Stomach smooth muscle (tissue), 2 donors: Measurements from ENCODE around the gene TPBG.

Source experiments
- H3K27ac ChIP-seq: one replicate; pipeline ENCODE4 v1.7.0; 2013; ENCODE audit warnings: mild to moderate bottlenecking, low read length, inconsistent platforms
- H3K27me3 ChIP-seq, 2 donors: one replicate each; pipeline ENCODE4 v1.7.0; 2013; ENCODE audit warnings: low read length in 2 of 2; ENCODE audit not compliant: insufficient read depth in 2 of 2, control insufficient read depth in 1 of 2
- H3K36me3 ChIP-seq, 2 donors: one replicate each; pipeline ENCODE4 v1.7.0; 2013; ENCODE audit warnings: low read length in 2 of 2; ENCODE audit not compliant: control insufficient read depth in 2 of 2, insufficient read depth in 2 of 2
- H3K4me1 ChIP-seq: one replicate; pipeline ENCODE4 v1.7.0; 2013; ENCODE audit warnings: low read length; ENCODE audit not compliant: control insufficient read depth, insufficient read depth
- H3K4me3 ChIP-seq, 2 donors: one replicate each; pipeline ENCODE4 v1.7.0; 2013; ENCODE audit warnings: low read length in 2 of 2
- H3K9ac ChIP-seq, 2 donors: one replicate each; pipeline ENCODE4 v1.7.0; 2013; ENCODE audit warnings: low read length in 2 of 2, mild to moderate bottlenecking in 1 of 2
- H3K9me3 ChIP-seq, 2 donors: one replicate each; pipeline ENCODE4 v1.7.0; 2013; ENCODE audit warnings: low read length in 2 of 2; ENCODE audit not compliant: control insufficient read depth in 2 of 2
- donor health status: healthy.
- donor health status: Pancreatic carcinoma.

The TPBG gene, protein sequence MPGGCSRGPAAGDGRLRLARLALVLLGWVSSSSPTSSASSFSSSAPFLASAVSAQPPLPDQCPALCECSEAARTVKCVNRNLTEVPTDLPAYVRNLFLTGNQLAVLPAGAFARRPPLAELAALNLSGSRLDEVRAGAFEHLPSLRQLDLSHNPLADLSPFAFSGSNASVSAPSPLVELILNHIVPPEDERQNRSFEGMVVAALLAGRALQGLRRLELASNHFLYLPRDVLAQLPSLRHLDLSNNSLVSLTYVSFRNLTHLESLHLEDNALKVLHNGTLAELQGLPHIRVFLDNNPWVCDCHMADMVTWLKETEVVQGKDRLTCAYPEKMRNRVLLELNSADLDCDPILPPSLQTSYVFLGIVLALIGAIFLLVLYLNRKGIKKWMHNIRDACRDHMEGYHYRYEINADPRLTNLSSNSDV

DNA sequence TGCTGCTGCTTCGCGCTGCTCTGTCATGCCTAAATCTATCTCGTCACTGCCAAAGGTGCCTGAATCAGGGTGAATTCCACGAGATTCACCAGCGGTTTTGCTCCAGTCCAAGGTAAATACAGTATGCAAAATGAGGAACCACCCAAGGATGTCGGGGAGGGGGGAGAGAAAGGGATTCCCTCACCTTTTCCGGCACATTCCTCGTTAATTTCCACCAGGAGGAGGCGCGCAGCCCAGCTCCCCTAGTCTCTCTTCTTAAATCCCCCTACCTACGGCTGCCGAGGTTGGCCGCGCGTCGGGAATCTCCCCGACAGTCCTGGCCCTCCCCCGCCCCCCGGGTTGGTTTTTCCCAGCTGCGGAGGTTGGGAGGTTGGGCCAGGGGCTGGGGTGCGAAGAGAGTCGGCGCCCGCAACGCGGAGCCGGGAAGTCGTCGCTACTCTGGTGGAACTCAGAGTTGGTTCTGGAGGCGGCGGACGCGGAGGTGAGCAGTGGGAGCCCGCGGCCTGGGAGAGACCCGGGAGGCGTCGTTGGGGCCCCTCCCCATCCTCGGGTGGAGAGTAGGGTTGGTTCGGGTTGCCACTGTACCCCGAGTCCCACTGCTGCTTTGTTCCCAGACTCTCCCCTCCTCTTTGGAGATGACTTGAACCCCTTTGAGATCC lies at the start of gene TPBG:
Gene TPBG, plus strand, starts transcription at position 390 of the 659 bp plus-strand sequence. CDS start 1,145 bp downstream, outside the sequence.
- Histone ChIP-seq H3K9ac (peak within 1 kb of the TSS; percentile 31 to 37), H3K27ac (peak within 1 kb of the TSS; percentile 42), H3K4me3 (peak within 1 kb of the TSS; percentile 77 to 79), H3K4me1 (peaks cover 18% of the 10 kb centered on the region), H3K36me3 (no peaks in the 10 kb centered on the region), H3K27me3 (peaks cover 22 to 39% of the 10 kb centered on the region in 2 donors), H3K9me3 (no peaks in the 10 kb centered on the region)

DNA sequence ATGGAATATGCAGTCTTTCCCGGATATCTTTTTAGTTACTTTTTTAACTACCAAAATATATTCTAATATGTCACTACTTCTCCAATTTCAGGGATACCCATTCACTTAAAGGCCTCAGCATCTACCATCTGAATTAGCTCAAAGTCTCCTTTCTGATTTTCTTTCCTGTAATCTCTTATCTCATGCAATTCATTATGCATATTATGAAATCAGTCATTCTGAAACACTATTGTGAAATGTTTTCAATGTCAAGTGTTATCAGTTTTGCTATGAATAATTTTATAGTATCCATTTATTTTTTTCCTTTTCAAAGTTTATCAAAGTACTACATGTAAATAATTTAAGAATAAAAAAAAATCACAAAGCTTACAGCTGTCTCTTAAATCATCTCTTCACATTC lies 41.2 kb upstream of the TPBG start:
- no peak overlapping the region for H3K27ac ChIP-seq
- no peaks in the 10 kb centered on the region for H3K4me1 ChIP-seq
- H3K4me3 ChIP-seq: no peak overlapping the region
- H3K9ac ChIP-seq: no peak overlapping the region
- no peaks in the 10 kb centered on the region for H3K9me3 ChIP-seq
- no peaks in the 10 kb centered on the region for H3K36me3 ChIP-seq
- H3K27me3 ChIP-seq: no peaks in the 10 kb centered on the region

DNA sequence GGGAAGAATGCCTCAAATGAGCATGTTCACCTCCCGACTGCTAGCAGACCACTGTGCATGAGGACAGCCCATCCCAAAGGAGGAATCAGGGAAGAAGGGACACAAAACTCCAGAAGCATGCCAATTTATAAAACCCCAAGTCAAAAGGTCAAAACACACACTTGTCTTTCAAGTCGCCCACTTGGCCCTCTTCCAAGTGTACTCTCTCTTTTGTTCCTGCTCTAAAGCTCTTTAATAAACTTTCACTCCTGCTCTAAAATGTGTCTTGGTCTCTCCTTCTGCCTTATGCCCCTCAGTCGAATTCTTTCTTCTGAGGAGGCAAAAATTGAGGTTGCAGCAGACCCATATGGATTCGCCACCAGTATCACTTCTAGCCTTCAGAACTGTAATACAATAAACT lies 33.9 kb upstream of the TPBG start:
- Histone ChIP-seq H3K27me3 (no peaks in the 10 kb centered on the region), H3K4me3 (no peak overlapping the region), H3K36me3 (no peaks in the 10 kb centered on the region), H3K27ac (no peak overlapping the region), H3K9ac (no peak overlapping the region), H3K4me1 (no peaks in the 10 kb centered on the region), H3K9me3 (no peaks in the 10 kb centered on the region)

DNA sequence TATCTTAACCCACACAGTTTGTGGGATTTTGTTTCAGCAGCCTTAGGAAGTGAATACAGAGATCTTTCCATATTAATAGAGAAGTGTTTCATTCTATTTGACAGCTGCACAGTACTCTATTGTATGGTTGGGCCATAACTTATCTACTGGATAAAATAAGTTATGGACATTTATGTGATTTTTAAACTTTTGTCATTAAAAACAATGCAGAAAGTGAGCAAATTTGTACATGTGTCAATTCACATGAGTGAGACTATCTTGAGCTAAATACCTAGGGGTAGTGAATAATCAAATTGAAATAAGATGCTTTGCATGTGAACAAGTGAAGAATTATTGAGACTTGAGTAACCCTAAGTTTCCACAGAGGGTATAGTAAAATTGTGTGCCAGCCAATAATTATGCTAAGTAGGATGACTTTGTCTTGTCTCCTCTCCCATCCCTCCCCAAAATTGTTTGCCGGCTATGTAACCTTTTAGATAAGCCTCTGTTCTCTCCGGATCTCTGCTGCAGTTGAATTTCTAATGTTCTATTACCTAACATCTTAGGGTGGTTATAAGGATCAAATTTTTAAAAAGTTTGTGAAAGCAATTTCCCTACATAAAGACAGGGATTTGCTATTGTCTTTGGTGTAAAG lies 33.3 kb upstream of the TPBG start:
- Histone ChIP-seq H3K27me3 (no peaks in the 10 kb centered on the region), H3K36me3 (no peaks in the 10 kb centered on the region), H3K27ac (no peak overlapping the region), H3K4me3 (no peak overlapping the region), H3K4me1 (no peaks in the 10 kb centered on the region), H3K9me3 (no peaks in the 10 kb centered on the region), H3K9ac (no peak overlapping the region)

DNA sequence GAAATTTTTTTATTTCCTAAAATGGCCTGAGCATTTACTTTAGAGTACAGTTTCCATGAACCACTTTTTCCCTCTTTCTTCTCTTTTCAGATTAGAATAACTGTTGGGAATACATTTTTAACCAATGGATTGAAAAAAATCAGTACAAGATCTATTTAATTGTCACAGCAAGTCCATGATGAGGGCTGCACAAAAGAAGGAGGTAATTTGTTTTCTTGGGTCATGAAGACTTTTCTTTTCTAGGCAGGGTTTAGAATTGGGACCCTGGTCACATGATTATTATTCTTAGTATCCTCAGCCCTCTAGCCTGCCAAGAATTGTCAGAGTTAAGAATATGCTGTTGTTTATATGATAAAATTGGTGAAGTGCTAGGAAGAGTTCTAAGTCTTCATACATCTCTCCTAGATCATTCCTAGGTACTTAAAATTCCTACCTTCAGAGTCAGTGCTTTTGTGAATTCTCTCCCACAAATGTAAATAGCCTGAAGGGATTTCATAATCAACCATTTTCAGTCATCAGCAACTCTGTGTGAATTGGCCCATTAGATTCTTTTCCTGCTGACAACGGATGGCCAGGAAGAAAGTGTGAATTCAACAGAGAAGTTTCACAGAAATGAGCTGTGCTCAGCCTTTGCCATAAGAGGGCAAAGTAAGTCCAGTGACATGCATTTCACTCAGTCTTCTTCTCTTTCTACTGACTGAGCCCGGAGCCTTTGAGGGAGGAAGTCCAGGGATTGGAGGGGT lies 32.4 kb upstream of the TPBG start:
- no peak overlapping the region for H3K9ac ChIP-seq
- H3K27ac ChIP-seq: no peak overlapping the region

DNA sequence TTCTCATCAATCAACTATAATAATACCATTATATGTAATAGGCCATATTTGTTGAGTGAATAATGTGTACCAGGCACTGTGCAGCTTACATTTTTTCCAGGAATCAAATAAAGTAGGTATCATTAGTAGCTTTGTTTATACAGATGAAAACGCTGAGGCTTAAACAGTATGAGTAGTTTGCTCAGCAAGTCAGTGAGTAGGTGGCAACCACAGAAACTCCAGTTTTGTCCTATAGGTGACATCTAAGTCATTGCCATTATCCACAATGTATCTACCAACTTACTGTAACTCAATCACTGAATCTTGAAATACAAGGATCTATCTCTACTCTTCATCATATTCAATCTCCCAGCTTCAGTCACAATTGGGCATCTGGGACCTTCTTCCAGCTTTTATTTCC lies 29.8 kb upstream of the TPBG start:
- Histone ChIP-seq H3K9ac (no peak overlapping the region), H3K27ac (no peak overlapping the region), H3K4me3 (no peak overlapping the region), H3K36me3 (no peaks in the 10 kb centered on the region), H3K4me1 (no peaks in the 10 kb centered on the region), H3K9me3 (no peaks in the 10 kb centered on the region), H3K27me3 (peaks cover 0 to 2% of the 10 kb centered on the region in 2 donors)

More for the DNA sequence above, 32.4 kb upstream of the TPBG start:
- Histone ChIP-seq H3K4me3 (no peak overlapping the region), H3K4me1 (no peaks in the 10 kb centered on the region), H3K36me3 (no peaks in the 10 kb centered on the region), H3K9me3 (no peaks in the 10 kb centered on the region), H3K27me3 (peaks cover 0 to 2% of the 10 kb centered on the region in 2 donors)

DNA sequence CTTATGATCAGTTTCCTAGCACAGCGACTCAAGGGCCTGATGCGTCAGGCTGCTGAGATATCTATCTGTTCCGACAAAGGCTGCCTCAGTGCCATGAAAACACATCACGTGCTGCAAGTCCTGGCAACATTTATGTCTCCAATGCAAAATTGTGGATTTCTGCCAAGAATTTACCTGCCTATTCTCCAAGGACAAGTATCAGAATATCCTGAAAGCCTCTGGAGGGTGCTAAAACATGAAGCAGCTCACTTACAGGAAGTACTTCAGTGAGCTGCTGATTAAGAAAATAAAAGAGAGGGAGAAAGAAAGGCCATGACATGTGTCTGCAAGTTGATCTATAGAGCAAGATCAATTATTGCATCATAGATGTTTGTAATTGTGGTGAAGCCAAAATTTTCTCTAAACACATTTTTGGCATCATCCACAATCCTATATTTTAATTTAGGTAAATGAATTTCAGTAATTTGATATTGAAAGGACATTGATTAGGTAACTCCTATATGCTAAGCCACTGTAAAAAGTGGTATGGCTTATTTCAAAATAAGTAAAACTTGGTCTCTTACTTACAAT lies 25.8 kb upstream of the TPBG start:
- Histone ChIP-seq H3K36me3 (no peaks in the 10 kb centered on the region), H3K27me3 (peaks cover 0 to 2% of the 10 kb centered on the region in 2 donors), H3K9ac (no peak overlapping the region), H3K27ac (no peak overlapping the region), H3K4me1 (no peaks in the 10 kb centered on the region), H3K4me3 (no peak overlapping the region), H3K9me3 (no peaks in the 10 kb centered on the region)

DNA sequence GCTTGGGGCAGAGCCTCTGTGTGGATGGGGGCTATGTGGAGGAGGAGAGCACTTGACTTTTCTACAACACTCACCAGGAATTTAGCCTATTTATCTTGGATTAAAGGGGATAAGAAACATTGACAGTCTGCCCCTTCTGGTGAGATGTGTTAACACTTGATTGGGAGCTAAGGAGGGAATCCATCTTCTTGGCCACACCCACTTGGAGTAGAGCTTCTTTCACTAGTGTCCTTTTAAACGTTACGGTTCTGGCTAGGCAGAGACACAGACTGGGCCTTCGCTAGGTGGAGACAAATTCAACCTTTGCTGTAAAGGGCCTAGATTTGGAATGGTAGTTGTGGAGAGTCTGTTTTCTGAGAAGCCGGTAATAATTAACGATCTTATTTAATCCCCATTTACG lies 15.5 kb upstream of the TPBG start:
- H3K4me3 ChIP-seq: no peak overlapping the region
- no peaks in the 10 kb centered on the region for H3K9me3 ChIP-seq
- H3K36me3 ChIP-seq: no peaks in the 10 kb centered on the region
- no peak overlapping the region for H3K27ac ChIP-seq
- no peaks in the 10 kb centered on the region for H3K4me1 ChIP-seq
- no peaks in the 10 kb centered on the region for H3K27me3 ChIP-seq
- H3K9ac ChIP-seq: no peak overlapping the region

DNA sequence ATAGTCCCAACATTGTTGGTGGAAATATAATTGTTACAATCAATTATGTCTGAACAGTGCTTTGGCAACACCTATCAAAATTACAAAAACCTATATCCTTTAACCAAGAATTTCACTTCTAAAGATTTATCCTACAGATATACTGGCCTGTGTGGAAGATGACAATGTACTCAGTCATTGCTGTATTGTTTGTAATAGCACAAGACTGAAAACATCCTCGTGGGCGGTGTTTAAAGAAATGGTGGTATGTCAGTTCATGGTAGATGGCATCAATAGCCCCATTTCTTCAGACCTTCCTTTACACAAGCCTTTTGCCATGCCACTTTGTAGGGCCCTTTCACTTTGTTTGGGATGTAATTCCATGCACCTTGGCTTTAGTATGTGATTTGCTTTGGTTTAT lies 9.8 kb upstream of the TPBG start:
- Histone ChIP-seq H3K9me3 (no peaks in the 10 kb centered on the region), H3K27ac (no peak overlapping the region), H3K4me1 (no peaks in the 10 kb centered on the region), H3K9ac (no peak overlapping the region), H3K4me3 (no peak overlapping the region), H3K36me3 (no peaks in the 10 kb centered on the region), H3K27me3 (no peaks in the 10 kb centered on the region)

DNA sequence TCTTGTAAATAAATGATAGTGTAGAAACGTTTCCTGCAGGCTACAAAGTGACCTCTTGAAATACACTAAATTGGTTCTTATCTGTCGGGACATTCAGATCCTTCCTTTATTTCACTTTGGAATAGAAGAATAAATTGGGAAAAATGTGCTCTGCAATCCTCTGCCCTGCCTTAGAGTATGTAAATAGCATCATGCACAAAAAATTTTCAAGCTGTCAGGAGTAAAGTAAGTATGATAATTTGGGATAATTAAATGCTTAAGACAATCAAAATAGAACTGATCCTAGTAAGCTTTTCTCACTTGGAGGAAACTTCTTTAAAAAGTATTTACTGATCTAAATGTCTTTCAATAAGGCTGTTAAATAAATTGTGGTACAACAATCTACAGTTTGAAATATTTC lies 3.1 kb upstream of the TPBG start:
- Histone ChIP-seq H3K9ac (no peak overlapping the region), H3K27ac (no peak overlapping the region), H3K36me3 (no peaks in the 10 kb centered on the region), H3K27me3 (peaks cover 17 to 29% of the 10 kb centered on the region in 2 donors), H3K4me3 (no peak overlapping the region), H3K9me3 (no peaks in the 10 kb centered on the region), H3K4me1 (peaks cover 18% of the 10 kb centered on the region)
